Loucy (cell line): Measurements from ENCODE around the gene WDR45B.

Source experiments
- H2AFZ ChIP-seq: fragments of 200-600 bp; sonication (generic); 2 replicates; pipeline ENCODE4 v1.6.0; 2016; ENCODE audit warnings: antibody characterized with exemption, mild to moderate bottlenecking, low read length, moderate library complexity
- H3F3A ChIP-seq: fragments of 200-600 bp; 2 replicates; pipeline ENCODE4 v1.6.0; 2016; ENCODE audit warnings: antibody characterized with exemption, low read depth, mild to moderate bottlenecking
- H3K27me3 ChIP-seq: fragments of 200-600 bp; sonication (generic); 2 replicates; pipeline ENCODE4 v1.6.1; 2014; ENCODE audit warnings: low read length, mild to moderate bottlenecking; ENCODE audit not compliant: insufficient read depth, poor library complexity, severe bottlenecking
- H3K36me3 ChIP-seq: fragments of 200-600 bp; sonication (generic); 2 replicates; pipeline ENCODE4 v1.6.1; 2016; ENCODE audit warnings: low read length; ENCODE audit not compliant: insufficient read depth
- H3K4me1 ChIP-seq: fragments of 200-600 bp; sonication (generic); 2 replicates; pipeline ENCODE4 v1.5.1; 2014; ENCODE audit warnings: low read length, mild to moderate bottlenecking; ENCODE audit not compliant: insufficient read depth, poor library complexity, severe bottlenecking
- H3K4me2 ChIP-seq: fragments of 200-600 bp; sonication (generic); 2 replicates; pipeline ENCODE4 v1.6.0; 2014; ENCODE audit warnings: antibody characterized with exemption, low read length, low read depth, mild to moderate bottlenecking; ENCODE audit not compliant: poor library complexity, severe bottlenecking
- H3K4me3 ChIP-seq: fragments of 200-600 bp; sonication (generic); 2 replicates; pipeline ENCODE4 v1.5.1; 2014; ENCODE audit warnings: low read length, mild to moderate bottlenecking, mixed read lengths; ENCODE audit not compliant: poor library complexity, severe bottlenecking
- H3K79me2 ChIP-seq: fragments of 200-600 bp; sonication (generic); 2 replicates; pipeline ENCODE4 v1.6.1; 2014; ENCODE audit warnings: low read length; ENCODE audit not compliant: insufficient read depth
- H3K9ac ChIP-seq: fragments of 200-600 bp; sonication (generic); 2 replicates; pipeline ENCODE4 v1.6.0; 2014; ENCODE audit warnings: mild to moderate bottlenecking, low read depth, low read length, moderate library complexity; ENCODE audit not compliant: poor library complexity, severe bottlenecking
- H3K9me2 ChIP-seq: fragments of 200-600 bp; sonication (generic); replicated peaks from 2 replicates; pipeline ENCODE4 v1.6.1; 2016; ENCODE audit warnings: low read depth, low read length, mixed read lengths
- H3K9me3 ChIP-seq: fragments of 200-600 bp; sonication (generic); 2 replicates; pipeline ENCODE4 v1.6.1; 2014; ENCODE audit warnings: mild to moderate bottlenecking, antibody characterized with exemption, low read length, low read depth; ENCODE audit not compliant: insufficient read depth
- H4K20me1 ChIP-seq: fragments of 200-600 bp; sonication (generic); 2 replicates; pipeline ENCODE4 v1.6.0; 2014; ENCODE audit warnings: antibody characterized with exemption, low read length, mild to moderate bottlenecking; ENCODE audit not compliant: insufficient read depth, poor library complexity, severe bottlenecking
- EZH2phosphoT487 ChIP-seq: fragments of 200-600 bp; IDR thresholded peaks from 2 replicates; pipeline ENCODE4 v1.6.1; 2018; ENCODE audit warnings: antibody characterized with exemption, mild to moderate bottlenecking, moderate library complexity, borderline replicate concordance
- TF ChIP-seq, protein P1 (sequence below): fragments of 200-600 bp; sonication (generic); conservative IDR thresholded peaks from 2 replicates; pipeline ENCODE4 v1.5.1; 2014; ENCODE audit warnings: mild to moderate bottlenecking, antibody characterized with exemption, low read length

Gene WDR45B

DNA sequence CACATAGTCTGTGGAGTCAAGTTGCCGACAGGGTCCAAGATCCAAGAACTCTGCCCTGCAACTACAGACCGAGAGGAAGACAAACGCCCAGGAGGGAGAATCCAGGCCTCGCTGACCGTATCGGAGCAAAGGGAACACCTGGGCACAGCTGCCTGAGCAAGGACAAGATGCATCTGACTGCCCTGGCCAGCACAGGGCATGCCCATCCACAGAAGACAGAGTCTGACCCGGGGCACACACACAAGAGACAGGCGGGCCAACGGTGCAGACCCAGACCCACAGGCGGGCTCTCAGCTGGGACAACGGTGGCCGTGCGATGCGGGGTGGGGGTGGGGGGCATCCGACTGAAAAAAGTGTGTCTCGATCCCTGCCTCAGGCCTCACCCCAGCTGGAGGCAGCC is 44.0 kb upstream of the WDR45B start:
- no peaks in the 10 kb centered on the region; the same call in 1 of the 2 replicates for H3K9me3 ChIP-seq
- H3K27me3 ChIP-seq, result no peaks in the 10 kb centered on the region
- H3K4me3 ChIP-seq, result no peak overlapping the region
- no peaks in the 10 kb centered on the region for H3K79me2 ChIP-seq
- H3K9ac ChIP-seq, result no peak overlapping the region
- no peaks in the 10 kb centered on the region for H3K36me3 ChIP-seq
- H3K4me2 ChIP-seq, result no peak overlapping the region
- TF ChIP-seq EZH2phosphoT487, result no peak
- TF ChIP-seq, protein P1, sequence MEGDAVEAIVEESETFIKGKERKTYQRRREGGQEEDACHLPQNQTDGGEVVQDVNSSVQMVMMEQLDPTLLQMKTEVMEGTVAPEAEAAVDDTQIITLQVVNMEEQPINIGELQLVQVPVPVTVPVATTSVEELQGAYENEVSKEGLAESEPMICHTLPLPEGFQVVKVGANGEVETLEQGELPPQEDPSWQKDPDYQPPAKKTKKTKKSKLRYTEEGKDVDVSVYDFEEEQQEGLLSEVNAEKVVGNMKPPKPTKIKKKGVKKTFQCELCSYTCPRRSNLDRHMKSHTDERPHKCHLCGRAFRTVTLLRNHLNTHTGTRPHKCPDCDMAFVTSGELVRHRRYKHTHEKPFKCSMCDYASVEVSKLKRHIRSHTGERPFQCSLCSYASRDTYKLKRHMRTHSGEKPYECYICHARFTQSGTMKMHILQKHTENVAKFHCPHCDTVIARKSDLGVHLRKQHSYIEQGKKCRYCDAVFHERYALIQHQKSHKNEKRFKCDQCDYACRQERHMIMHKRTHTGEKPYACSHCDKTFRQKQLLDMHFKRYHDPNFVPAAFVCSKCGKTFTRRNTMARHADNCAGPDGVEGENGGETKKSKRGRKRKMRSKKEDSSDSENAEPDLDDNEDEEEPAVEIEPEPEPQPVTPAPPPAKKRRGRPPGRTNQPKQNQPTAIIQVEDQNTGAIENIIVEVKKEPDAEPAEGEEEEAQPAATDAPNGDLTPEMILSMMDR, result no peak
- no peaks in the 10 kb centered on the region for H3K9me2 ChIP-seq
- H3K4me1 ChIP-seq, result no peaks in the 10 kb centered on the region
- no peaks in the 10 kb centered on the region for H4K20me1 ChIP-seq
- H2AFZ ChIP-seq, result no peak overlapping the region
- H3F3A ChIP-seq, result no peaks in the 10 kb centered on the region

DNA sequence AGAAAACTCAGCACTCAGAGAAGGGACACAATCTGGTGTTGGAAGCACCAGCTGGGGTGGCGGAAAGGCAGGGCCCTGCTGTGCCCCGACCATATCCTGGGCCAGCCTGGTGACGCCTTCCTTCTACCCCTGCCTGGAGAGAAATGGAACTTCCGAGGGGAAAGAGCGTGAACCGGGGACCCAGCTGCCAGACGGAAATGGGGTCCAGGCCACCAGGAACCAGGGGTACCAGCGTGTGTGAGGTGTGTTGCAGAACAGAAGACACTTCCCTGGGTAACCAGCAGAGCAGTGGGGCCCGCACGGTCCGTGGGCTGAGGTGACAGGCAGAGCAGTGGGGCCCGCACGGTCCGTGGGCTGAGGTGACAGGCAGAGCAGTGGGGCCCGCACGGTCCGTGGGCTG is 43.5 kb upstream of the WDR45B start:
- Histone ChIP-seq H3K27me3 (no peaks in the 10 kb centered on the region), H3K4me3 (no peak overlapping the region), H3K4me1 (no peaks in the 10 kb centered on the region), H3F3A (no peaks in the 10 kb centered on the region), H2AFZ (no peak overlapping the region), H3K36me3 (no peaks in the 10 kb centered on the region), H3K9me2 (no peaks in the 10 kb centered on the region), H3K4me2 (no peak overlapping the region), H3K9ac (no peak overlapping the region), H3K79me2 (no peaks in the 10 kb centered on the region), H4K20me1 (no peaks in the 10 kb centered on the region), H3K9me3 (no peaks in the 10 kb centered on the region; the same call in 1 of the 2 replicates)
- no peak for TF ChIP-seq EZH2phosphoT487
- TF ChIP-seq, protein P1, result no peak

DNA sequence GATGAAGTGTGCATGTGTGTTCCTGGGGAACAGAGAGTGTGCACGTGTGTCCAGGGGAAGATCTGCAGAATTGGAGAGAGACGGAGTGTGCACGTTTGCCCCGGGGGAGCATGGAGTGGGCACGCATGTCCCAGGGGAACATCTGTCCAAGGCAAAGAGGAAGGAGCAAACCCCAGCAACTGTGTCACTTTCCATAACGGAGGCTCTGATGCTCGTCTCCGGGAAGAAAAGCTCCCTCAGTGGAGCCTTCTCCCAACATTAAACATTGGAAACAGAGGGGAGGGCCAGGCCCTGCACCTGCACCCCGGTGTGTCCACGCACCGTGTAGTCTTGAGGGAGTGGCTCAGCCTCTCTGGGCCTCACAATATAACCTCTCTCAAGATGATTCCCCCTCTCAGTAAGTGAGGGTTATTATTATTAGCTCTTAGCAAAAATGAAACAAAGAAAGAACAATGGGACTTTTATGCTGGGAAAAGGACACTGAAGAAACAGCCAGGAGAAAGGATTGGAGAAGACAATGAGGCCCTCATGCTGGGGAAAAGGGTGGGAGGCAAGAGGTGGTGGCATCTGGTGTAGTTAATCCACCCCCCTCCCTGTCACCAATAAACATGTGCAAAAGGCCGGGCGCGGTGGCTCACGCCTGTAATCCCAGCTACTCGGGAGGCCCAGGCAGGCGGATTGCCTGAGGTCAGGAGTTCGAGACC is 42.7 kb upstream of the WDR45B start:
- Histone ChIP-seq H4K20me1 (no peaks in the 10 kb centered on the region), H3K9me3 (no peaks in the 10 kb centered on the region; the same call in 1 of the 2 replicates), H3K9me2 (no peaks in the 10 kb centered on the region), H3K4me1 (no peaks in the 10 kb centered on the region), H3F3A (no peaks in the 10 kb centered on the region), H3K9ac (no peak overlapping the region), H3K36me3 (no peaks in the 10 kb centered on the region), H3K4me2 (no peak overlapping the region), H2AFZ (no peak overlapping the region), H3K27me3 (no peaks in the 10 kb centered on the region), H3K4me3 (no peak overlapping the region), H3K79me2 (no peaks in the 10 kb centered on the region)
- TF ChIP-seq, protein P1, result no peak
- TF ChIP-seq EZH2phosphoT487, result no peak
